HepG2 (cell line): ENCODE measurements around the gene SIX3. TPM values are rescaled to one million over a fixed set of nuclear protein-coding genes. Genes with fewer than 3 reads are reported as not detected.

Experiments
- RAD21 ChIP-seq: fragments of 450-650 bp; formaldehyde crosslinking; IDR thresholded peaks from 2 replicates; pipeline ENCODE4 v1.5.0; 2020; ENCODE audit warnings: mild to moderate bottlenecking
- RAD51 ChIP-seq: fragments of 450-650 bp; IDR thresholded peaks from 2 replicates; pipeline ENCODE4 v1.6.1; 2016; ENCODE audit warnings: borderline replicate concordance
- SIX4 ChIP-seq: sonication (generic); formaldehyde crosslinking; IDR thresholded peaks from 2 replicates; pipeline ENCODE4 v1.4.0; 2020; ENCODE audit warnings: missing genetic modification reagents
- SMC3 ChIP-seq: IDR thresholded peaks from 2 replicates; pipeline ENCODE4 v1.6.1; 2011; ENCODE audit warnings: low read length, improper control_type of control experiment
- YEATS2 ChIP-seq: sonication (generic); formaldehyde crosslinking; IDR thresholded peaks from 2 replicates; pipeline ENCODE4 v1.4.0; 2020; ENCODE audit warnings: missing genetic modification reagents, borderline replicate concordance
- ZBTB7B ChIP-seq: sonication (generic); formaldehyde crosslinking; IDR thresholded peaks from 2 replicates; pipeline ENCODE4 v1.4.0; 2020; ENCODE audit warnings: missing genetic modification reagents
- ZNF550 ChIP-seq: sonication (generic); formaldehyde crosslinking; IDR thresholded peaks from 2 replicates; pipeline ENCODE4 v1.4.0; 2020; ENCODE audit warnings: mild to moderate bottlenecking, missing genetic modification reagents, borderline replicate concordance
- ZNF562 ChIP-seq: sonication (generic); formaldehyde crosslinking; IDR thresholded peaks from 2 replicates; pipeline ENCODE4 v1.8.0; 2022; ENCODE audit warnings: missing genetic modification reagents, borderline replicate concordance
- ZNF564 ChIP-seq: sonication (generic); formaldehyde crosslinking; IDR thresholded peaks from 2 replicates; pipeline ENCODE4 v1.8.1; 2023; ENCODE audit warnings: mild to moderate bottlenecking, missing genetic modification reagents
- ZNF7 ChIP-seq: IDR thresholded peaks from 2 replicates; pipeline ENCODE4 v1.6.1; 2016; ENCODE audit warnings: missing biosample characterization, missing genetic modification reagents
- ZNF781 ChIP-seq: sonication (generic); formaldehyde crosslinking; IDR thresholded peaks from 2 replicates; pipeline ENCODE4 v1.5.1; 2020; ENCODE audit warnings: borderline replicate concordance, mild to moderate bottlenecking, missing genetic modification reagents; ENCODE audit errors: not compliant biosample characterization
- polyA plus RNA-seq, 8 experiments: library from polyadenylated mRNA; depleted of rRNA in 3 of 8; stranded (reverse) in 7 of 8; unstranded in 1 of 8; fragments of >200 nt; fragmentation: Illumina TruSeq in 4 of 8; extraction: Trizol in 4 of 8; gene quantifications; 2 replicates each; pipeline versions ENCODE4 v1.2.1 to v1.2.3, GENCODE V29; 2011 to 2016; ENCODE audit warnings: low read depth in 4 of 8, missing spikeins in 1 of 8, mixed read lengths in 1 of 8; ENCODE audit not compliant: insufficient read depth in 1 of 8
- total RNA-seq, 5 experiments: library from RNA; depleted of rRNA; stranded (reverse); fragments of >200 nt; fragmentation: Illumina TruSeq; extraction: Trizol; gene quantifications; 2 replicates each; pipeline ENCODE4 v1.2.3, GENCODE V29; 2016; ENCODE audit warnings: low read depth in 1 of 5
- TF ChIP-seq, protein P1 (sequence below): IDR thresholded peaks from 2 replicates; pipeline ENCODE4 v1.6.1; 2016; ENCODE audit warnings: low read depth, missing genetic modification reagents, missing compliant biosample characterization
- TF ChIP-seq, protein P2 (sequence below): sonication (generic); formaldehyde crosslinking; IDR thresholded peaks from 2 replicates; pipeline ENCODE4 v1.5.0; 2020; ENCODE audit warnings: missing genetic modification reagents, mild to moderate bottlenecking, borderline replicate concordance
- TF ChIP-seq, protein P3 (sequence below): sonication (generic); formaldehyde crosslinking; IDR thresholded peaks from 2 replicates; pipeline ENCODE4 v1.4.0; 2020; ENCODE audit warnings: mild to moderate bottlenecking, missing genetic modification reagents
- TF ChIP-seq, protein P4 (sequence below): sonication (generic); formaldehyde crosslinking; IDR thresholded peaks from 2 replicates; pipeline ENCODE4 v1.4.0; 2020; ENCODE audit warnings: missing genetic modification reagents, low read depth, mild to moderate bottlenecking, borderline replicate concordance
- TF ChIP-seq, protein P5 (sequence below): sonication (generic); formaldehyde crosslinking; IDR thresholded peaks from 2 replicates; pipeline ENCODE4 v1.5.1; 2020; ENCODE audit warnings: missing genetic modification reagents, mild to moderate bottlenecking, borderline replicate concordance

Gene SIX3
- total and polyA plus RNA-seq, 2 of the 13 experiments (the other 11 are each of a cell fraction or from before 2014, with no cell fraction given), result not detected

DNA sequence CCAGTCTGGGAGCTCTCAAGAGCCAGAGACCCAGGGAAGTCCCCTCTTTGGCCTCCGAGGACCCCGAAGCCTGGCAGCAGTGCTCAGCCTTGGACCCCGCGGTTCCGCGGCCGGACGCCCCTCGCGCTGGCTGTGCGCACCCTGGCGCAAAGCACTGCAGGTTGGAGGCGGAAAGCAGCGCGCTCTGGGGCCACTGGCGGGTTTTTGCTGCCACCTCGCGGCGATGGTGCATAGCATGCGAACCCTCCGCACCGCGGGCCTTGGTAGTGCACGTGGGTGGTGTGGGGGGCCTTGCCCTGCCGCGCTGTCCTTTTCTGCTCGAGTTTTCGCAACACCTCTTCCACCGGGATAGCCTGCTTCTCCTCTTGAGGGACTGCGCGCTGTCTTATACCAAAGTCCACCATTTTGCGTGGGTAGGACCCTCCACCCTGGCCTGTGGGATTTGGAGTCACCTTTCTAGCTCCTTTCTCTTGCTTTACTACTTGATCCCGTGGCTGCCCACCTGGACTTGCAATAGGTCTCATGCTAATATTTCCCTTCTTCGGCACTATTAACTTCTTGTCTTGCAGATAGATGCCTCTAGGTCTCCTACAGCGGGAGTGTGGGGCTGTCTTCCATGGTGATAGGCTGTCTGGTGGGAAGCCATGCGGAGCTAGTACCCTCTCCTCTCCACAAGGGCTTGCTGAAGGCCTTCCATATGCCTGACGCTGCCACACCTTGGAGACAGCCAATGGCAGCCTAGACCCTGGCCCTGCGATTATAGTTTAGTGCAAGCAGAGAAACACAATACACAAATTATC lies 14.3 kb downstream of the SIX3 start (continued):
- TF ChIP-seq, protein P1, sequence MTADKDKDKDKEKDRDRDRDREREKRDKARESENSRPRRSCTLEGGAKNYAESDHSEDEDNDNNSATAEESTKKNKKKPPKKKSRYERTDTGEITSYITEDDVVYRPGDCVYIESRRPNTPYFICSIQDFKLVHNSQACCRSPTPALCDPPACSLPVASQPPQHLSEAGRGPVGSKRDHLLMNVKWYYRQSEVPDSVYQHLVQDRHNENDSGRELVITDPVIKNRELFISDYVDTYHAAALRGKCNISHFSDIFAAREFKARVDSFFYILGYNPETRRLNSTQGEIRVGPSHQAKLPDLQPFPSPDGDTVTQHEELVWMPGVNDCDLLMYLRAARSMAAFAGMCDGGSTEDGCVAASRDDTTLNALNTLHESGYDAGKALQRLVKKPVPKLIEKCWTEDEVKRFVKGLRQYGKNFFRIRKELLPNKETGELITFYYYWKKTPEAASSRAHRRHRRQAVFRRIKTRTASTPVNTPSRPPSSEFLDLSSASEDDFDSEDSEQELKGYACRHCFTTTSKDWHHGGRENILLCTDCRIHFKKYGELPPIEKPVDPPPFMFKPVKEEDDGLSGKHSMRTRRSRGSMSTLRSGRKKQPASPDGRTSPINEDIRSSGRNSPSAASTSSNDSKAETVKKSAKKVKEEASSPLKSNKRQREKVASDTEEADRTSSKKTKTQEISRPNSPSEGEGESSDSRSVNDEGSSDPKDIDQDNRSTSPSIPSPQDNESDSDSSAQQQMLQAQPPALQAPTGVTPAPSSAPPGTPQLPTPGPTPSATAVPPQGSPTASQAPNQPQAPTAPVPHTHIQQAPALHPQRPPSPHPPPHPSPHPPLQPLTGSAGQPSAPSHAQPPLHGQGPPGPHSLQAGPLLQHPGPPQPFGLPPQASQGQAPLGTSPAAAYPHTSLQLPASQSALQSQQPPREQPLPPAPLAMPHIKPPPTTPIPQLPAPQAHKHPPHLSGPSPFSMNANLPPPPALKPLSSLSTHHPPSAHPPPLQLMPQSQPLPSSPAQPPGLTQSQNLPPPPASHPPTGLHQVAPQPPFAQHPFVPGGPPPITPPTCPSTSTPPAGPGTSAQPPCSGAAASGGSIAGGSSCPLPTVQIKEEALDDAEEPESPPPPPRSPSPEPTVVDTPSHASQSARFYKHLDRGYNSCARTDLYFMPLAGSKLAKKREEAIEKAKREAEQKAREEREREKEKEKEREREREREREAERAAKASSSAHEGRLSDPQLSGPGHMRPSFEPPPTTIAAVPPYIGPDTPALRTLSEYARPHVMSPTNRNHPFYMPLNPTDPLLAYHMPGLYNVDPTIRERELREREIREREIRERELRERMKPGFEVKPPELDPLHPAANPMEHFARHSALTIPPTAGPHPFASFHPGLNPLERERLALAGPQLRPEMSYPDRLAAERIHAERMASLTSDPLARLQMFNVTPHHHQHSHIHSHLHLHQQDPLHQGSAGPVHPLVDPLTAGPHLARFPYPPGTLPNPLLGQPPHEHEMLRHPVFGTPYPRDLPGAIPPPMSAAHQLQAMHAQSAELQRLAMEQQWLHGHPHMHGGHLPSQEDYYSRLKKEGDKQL (CRISPR knock-in tag), result 0 out of 2 replicates have a peak, but pooled peaks have one; percentile 15
- no peak for TF ChIP-seq ZNF550 (CRISPR knock-in tag)
- TF ChIP-seq, protein P2, sequence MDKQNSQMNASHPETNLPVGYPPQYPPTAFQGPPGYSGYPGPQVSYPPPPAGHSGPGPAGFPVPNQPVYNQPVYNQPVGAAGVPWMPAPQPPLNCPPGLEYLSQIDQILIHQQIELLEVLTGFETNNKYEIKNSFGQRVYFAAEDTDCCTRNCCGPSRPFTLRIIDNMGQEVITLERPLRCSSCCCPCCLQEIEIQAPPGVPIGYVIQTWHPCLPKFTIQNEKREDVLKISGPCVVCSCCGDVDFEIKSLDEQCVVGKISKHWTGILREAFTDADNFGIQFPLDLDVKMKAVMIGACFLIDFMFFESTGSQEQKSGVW (CRISPR knock-in tag), result no peak
- no peak for TF ChIP-seq ZNF564 (CRISPR knock-in tag)
- TF ChIP-seq, protein P3, sequence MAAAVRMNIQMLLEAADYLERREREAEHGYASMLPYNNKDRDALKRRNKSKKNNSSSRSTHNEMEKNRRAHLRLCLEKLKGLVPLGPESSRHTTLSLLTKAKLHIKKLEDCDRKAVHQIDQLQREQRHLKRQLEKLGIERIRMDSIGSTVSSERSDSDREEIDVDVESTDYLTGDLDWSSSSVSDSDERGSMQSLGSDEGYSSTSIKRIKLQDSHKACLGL (CRISPR knock-in tag), result peak; percentile 87
- TF ChIP-seq, protein P4, sequence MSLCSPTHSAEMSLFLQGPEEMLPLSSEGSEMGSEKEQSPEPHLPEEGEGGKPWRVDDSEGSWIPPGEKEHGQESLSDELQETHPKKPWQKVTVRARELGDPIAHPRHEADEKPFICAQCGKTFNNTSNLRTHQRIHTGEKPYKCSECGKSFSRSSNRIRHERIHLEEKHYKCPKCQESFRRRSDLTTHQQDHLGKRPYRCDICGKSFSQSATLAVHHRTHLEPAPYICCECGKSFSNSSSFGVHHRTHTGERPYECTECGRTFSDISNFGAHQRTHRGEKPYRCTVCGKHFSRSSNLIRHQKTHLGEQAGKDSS (CRISPR knock-in tag), result peak; percentile 59; the same call in 1 of the 2 replicates
- TF ChIP-seq RAD21 (CRISPR knock-in tag), result peak; percentile 97
- peak; percentile 32 for TF ChIP-seq YEATS2 (CRISPR knock-in tag)
- no peak for TF ChIP-seq RAD51
- TF ChIP-seq ZBTB7B (CRISPR knock-in tag), result peak; percentile 69
- peak; percentile 51; the same call in 1 of the 2 replicates for TF ChIP-seq SMC3
- TF ChIP-seq ZNF562 (CRISPR knock-in tag), result no peak
- peak; percentile 36; the same call in 1 of the 2 replicates for TF ChIP-seq SIX4 (CRISPR knock-in tag)
- TF ChIP-seq ZNF7, result no peak
- TF ChIP-seq, protein P5, sequence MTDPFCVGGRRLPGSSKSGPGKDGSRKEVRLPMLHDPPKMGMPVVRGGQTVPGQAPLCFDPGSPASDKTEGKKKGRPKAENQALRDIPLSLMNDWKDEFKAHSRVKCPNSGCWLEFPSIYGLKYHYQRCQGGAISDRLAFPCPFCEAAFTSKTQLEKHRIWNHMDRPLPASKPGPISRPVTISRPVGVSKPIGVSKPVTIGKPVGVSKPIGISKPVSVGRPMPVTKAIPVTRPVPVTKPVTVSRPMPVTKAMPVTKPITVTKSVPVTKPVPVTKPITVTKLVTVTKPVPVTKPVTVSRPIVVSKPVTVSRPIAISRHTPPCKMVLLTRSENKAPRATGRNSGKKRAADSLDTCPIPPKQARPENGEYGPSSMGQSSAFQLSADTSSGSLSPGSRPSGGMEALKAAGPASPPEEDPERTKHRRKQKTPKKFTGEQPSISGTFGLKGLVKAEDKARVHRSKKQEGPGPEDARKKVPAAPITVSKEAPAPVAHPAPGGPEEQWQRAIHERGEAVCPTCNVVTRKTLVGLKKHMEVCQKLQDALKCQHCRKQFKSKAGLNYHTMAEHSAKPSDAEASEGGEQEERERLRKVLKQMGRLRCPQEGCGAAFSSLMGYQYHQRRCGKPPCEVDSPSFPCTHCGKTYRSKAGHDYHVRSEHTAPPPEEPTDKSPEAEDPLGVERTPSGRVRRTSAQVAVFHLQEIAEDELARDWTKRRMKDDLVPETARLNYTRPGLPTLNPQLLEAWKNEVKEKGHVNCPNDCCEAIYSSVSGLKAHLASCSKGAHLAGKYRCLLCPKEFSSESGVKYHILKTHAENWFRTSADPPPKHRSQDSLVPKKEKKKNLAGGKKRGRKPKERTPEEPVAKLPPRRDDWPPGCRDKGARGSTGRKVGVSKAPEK (CRISPR knock-in tag), result peak; percentile 66; the same call in 1 of the 2 replicates
- TF ChIP-seq ZNF781 (CRISPR knock-in tag), result peak; percentile 87
